ENCODE results near the gene PTEN.
A peak's percentile ranks its signal among the peaks of the same experiment; 100 is the strongest.
"Not testable (repeated sequence)": the region's sequence is repeated elsewhere in the genome, so short reads cannot be mapped to it uniquely, and the experiment has no call there.

The PTEN gene

DNA sequence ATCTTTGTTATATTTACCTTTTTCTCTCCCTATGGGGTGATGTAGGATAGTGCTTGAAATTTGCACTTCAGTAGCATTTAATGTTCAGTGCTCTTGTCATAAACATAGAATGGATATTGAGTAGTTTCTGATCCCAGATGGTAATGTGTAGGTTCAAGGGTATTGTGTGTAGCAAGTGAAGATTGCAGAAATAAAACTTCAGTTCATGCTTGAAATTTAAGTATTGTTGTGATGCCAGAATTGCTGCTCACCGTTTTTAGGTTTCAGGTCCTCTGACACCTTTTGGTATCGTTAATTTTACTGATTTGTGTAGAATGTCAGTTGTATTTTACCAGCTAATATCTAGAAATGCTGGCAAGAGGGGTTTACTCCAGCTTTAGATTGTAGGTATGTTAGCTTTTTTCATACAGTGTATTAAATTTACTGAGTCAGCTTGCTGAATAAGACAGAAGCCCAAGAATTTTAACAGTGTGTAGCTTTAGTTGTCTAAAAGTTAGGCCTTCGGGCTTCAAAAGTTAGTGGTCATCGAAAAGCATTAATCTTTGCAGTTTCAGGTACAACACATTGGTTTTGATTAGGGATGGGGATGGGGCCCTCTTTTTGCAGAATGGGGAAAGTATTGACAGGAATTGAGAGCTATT lies 1.9 kb downstream of the PTEN start:
- Histone ChIP-seq H3K36me3 (ENCODE audit: control insufficient read depth, insufficient read depth, low read length) (no peaks in the 10 kb centered on the region), H3K4me1 (ENCODE audit: control insufficient read depth, insufficient read depth, low read length) (peaks cover 18% of the 10 kb centered on the region), H3K9me3 (ENCODE audit: control insufficient read depth, low read length) (no peaks in the 10 kb centered on the region), H3K27me3 (ENCODE audit: control insufficient read depth, insufficient read depth, low read length) (no peaks in the 10 kb centered on the region), H3K9ac (ENCODE audit: low read length) (peak overlapping the region; percentile 90), H3K4me3 (ENCODE audit: low read length) (peak overlapping the region; percentile 60)

GRCh38 chr10:87866412-87866974 lies 3.1 kb downstream of the PTEN start:
- Histone ChIP-seq H3K4me3 (ENCODE audit: low read length) (no peak overlapping the region), H3K9ac (ENCODE audit: low read length) (peak overlapping the region; percentile 90), H3K36me3 (ENCODE audit: control insufficient read depth, insufficient read depth, low read length) (no peaks in the 10 kb centered on the region), H3K27me3 (ENCODE audit: control insufficient read depth, insufficient read depth, low read length) (no peaks in the 10 kb centered on the region), H3K4me1 (ENCODE audit: control insufficient read depth, insufficient read depth, low read length) (peaks cover 7% of the 10 kb centered on the region), H3K9me3 (ENCODE audit: control insufficient read depth, low read length) (no peaks in the 10 kb centered on the region)

- peaks cover 4% of the 10 kb centered on the region for H3K4me1 ChIP-seq (ENCODE audit: control insufficient read depth, insufficient read depth, low read length)
- H3K4me3 ChIP-seq (ENCODE audit: low read length) = no peak overlapping the region
- H3K36me3 ChIP-seq (ENCODE audit: control insufficient read depth, insufficient read depth, low read length) = no peaks in the 10 kb centered on the region
- peak overlapping the region; percentile 90 for H3K9ac ChIP-seq (ENCODE audit: low read length)
- no peaks in the 10 kb centered on the region for H3K27me3 ChIP-seq (ENCODE audit: control insufficient read depth, insufficient read depth, low read length)
- no peaks in the 10 kb centered on the region for H3K9me3 ChIP-seq (ENCODE audit: control insufficient read depth, low read length)
Measured at GRCh38 chr10:87867453-87867852, 4.0 kb downstream of the PTEN start.

- Histone ChIP-seq H3K4me1 (ENCODE audit: control insufficient read depth, insufficient read depth, low read length) (peaks cover 4% of the 10 kb centered on the region), H3K36me3 (ENCODE audit: control insufficient read depth, insufficient read depth, low read length) (no peaks in the 10 kb centered on the region), H3K9ac (ENCODE audit: low read length) (no peak overlapping the region), H3K27me3 (ENCODE audit: control insufficient read depth, insufficient read depth, low read length) (no peaks in the 10 kb centered on the region), H3K9me3 (ENCODE audit: control insufficient read depth, low read length) (no peaks in the 10 kb centered on the region), H3K4me3 (ENCODE audit: low read length) (no peak overlapping the region)
Measured at GRCh38 chr10:87868277-87868676, 4.9 kb downstream of the PTEN start.

GRCh38 chr10:87869139-87869538 lies 5.7 kb downstream of the PTEN start:
- H3K4me3 ChIP-seq (ENCODE audit: low read length); H3K9me3 ChIP-seq (ENCODE audit: control insufficient read depth, low read length); H3K36me3 ChIP-seq (ENCODE audit: control insufficient read depth, insufficient read depth, low read length); H3K9ac ChIP-seq (ENCODE audit: low read length); H3K4me1 ChIP-seq (ENCODE audit: control insufficient read depth, insufficient read depth, low read length); H3K27me3 ChIP-seq (ENCODE audit: control insufficient read depth, insufficient read depth, low read length): not testable (repeated sequence)

DNA sequence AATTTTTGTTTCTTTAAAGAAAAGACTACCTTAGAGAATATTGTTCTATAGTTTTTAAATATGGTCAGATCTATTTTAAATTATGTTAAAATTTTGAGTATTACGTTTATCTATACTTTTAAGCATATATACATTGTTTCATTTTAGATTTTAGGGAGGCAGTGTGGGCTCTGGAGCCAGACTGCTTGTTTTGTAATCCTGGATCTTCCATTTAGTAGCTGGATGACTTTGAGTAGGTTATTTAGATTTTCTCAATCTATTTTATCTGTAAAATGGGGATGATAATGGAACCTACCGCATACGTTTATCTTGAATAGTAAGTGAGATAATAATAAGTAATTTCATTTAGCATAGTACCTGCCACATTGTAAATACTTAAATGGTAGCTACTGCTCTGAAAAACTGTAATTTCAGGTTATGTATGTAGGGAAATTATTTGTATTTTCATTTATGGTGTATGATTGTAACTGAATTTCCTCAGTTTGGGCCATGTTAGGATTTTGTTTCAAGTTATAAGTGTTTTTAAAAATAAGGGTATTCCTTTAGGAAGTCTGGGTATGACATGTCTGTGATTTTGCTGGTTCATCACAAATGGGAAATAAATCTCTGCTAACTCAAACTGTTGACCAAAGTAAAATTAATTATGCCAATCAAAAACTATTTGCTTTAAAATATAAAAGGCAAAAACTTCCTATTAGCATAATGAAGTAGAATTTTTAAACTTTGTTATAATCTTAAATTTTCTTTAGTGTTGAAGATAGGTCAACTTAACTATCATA lies 6.5 kb downstream of the PTEN start:
- Histone ChIP-seq H3K9ac (ENCODE audit: low read length) (no peak overlapping the region), H3K36me3 (ENCODE audit: control insufficient read depth, insufficient read depth, low read length) (no peaks in the 10 kb centered on the region), H3K4me3 (ENCODE audit: low read length) (no peak overlapping the region), H3K9me3 (ENCODE audit: control insufficient read depth, low read length) (no peaks in the 10 kb centered on the region), H3K4me1 (ENCODE audit: control insufficient read depth, insufficient read depth, low read length) (peaks cover 4% of the 10 kb centered on the region), H3K27me3 (ENCODE audit: control insufficient read depth, insufficient read depth, low read length) (no peaks in the 10 kb centered on the region)

DNA sequence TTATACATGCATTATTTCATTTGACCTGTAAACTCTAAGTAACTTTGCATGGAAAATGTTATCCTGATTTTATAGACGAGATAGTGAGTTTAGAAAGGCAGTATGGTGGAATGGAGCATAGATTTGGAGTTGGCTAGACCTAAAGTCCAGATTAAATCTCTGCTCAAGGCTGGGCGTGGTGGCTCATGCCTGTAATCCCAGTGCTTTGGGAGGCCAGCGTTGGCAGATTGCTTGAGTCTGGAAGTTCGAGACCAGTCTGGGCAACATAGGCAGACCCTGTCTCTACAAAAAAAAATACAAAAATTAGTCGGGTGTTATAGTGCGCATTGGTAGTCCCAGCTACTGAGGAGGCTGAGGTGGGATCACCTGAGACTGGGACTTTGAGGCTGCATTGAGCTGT lies 9.4 kb downstream of the PTEN start:
- Histone ChIP-seq H3K36me3 (ENCODE audit: control insufficient read depth, insufficient read depth, low read length) (no peaks in the 10 kb centered on the region), H3K27me3 (ENCODE audit: control insufficient read depth, insufficient read depth, low read length) (no peaks in the 10 kb centered on the region), H3K9ac (ENCODE audit: low read length) (no peak overlapping the region), H3K4me1 (ENCODE audit: control insufficient read depth, insufficient read depth, low read length) (peaks cover 4% of the 10 kb centered on the region), H3K9me3 (ENCODE audit: control insufficient read depth, low read length) (no peaks in the 10 kb centered on the region), H3K4me3 (ENCODE audit: low read length) (no peak overlapping the region)

DNA sequence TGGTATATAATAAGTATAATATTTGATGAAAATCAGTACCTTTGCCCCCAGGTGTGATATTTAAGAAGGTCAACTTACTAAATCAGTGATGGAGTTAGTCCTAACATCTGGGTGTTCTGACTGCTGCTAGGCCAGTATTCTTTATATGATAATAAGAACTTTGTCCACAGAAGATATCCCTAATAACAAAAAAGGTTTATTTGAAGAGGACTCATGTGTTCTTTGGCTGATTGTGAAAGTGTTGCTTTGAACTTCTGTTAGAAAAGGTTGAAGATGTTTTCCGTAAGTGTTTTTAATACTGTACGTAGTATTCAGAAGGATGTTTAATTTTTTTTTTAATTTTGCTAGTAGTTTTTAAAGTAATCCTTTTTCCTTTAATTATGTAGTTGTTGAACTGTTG lies 10.2 kb downstream of the PTEN start:
- no peaks in the 10 kb centered on the region for H3K27me3 ChIP-seq (ENCODE audit: control insufficient read depth, insufficient read depth, low read length)
- no peak overlapping the region for H3K4me3 ChIP-seq (ENCODE audit: low read length)
- H3K4me1 ChIP-seq (ENCODE audit: control insufficient read depth, insufficient read depth, low read length) = peaks cover 4% of the 10 kb centered on the region
- H3K9me3 ChIP-seq (ENCODE audit: control insufficient read depth, low read length) = no peaks in the 10 kb centered on the region
- no peak overlapping the region for H3K9ac ChIP-seq (ENCODE audit: low read length)
- H3K36me3 ChIP-seq (ENCODE audit: control insufficient read depth, insufficient read depth, low read length) = no peaks in the 10 kb centered on the region

- no peak overlapping the region for H3K9ac ChIP-seq (ENCODE audit: low read length)
- H3K9me3 ChIP-seq (ENCODE audit: control insufficient read depth, low read length) = no peaks in the 10 kb centered on the region
- H3K36me3 ChIP-seq (ENCODE audit: control insufficient read depth, insufficient read depth, low read length) = no peaks in the 10 kb centered on the region
- no peaks in the 10 kb centered on the region for H3K4me1 ChIP-seq (ENCODE audit: control insufficient read depth, insufficient read depth, low read length)
- H3K4me3 ChIP-seq (ENCODE audit: low read length) = no peak overlapping the region
- no peaks in the 10 kb centered on the region for H3K27me3 ChIP-seq (ENCODE audit: control insufficient read depth, insufficient read depth, low read length)
Measured at GRCh38 chr10:87875929-87876571, 12.6 kb downstream of the PTEN start.

GRCh38 chr10:87878664-87879459 lies 15.4 kb downstream of the PTEN start:
- H3K9ac ChIP-seq (ENCODE audit: low read length) = no peak overlapping the region
- H3K4me1 ChIP-seq (ENCODE audit: control insufficient read depth, insufficient read depth, low read length) = no peaks in the 10 kb centered on the region
- no peaks in the 10 kb centered on the region for H3K36me3 ChIP-seq (ENCODE audit: control insufficient read depth, insufficient read depth, low read length)
- H3K9me3 ChIP-seq (ENCODE audit: control insufficient read depth, low read length) = no peaks in the 10 kb centered on the region
- no peaks in the 10 kb centered on the region for H3K27me3 ChIP-seq (ENCODE audit: control insufficient read depth, insufficient read depth, low read length)
- no peak overlapping the region for H3K4me3 ChIP-seq (ENCODE audit: low read length)

DNA sequence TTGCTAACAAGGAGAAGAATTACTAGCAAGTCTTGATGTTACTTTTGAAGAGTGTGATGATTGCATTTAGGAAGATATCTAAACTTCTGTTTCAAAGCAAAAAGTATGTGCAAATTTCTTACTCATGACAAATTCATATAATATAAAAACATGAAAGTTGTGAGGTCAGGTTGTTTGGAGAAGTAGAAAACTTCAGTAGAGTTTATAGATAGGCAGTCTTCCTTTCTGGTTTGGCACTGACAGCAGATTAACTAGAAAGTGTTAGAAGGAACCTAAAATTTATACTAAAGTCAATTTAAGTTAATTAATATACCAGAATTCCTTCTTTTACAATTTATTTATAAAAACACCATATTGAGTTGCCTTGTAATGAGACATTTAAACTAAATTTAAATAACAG lies 16.9 kb downstream of the PTEN start:
- H3K36me3 ChIP-seq (ENCODE audit: control insufficient read depth, insufficient read depth, low read length) = no peaks in the 10 kb centered on the region
- H3K27me3 ChIP-seq (ENCODE audit: control insufficient read depth, insufficient read depth, low read length) = no peaks in the 10 kb centered on the region
- no peaks in the 10 kb centered on the region for H3K4me1 ChIP-seq (ENCODE audit: control insufficient read depth, insufficient read depth, low read length)
- no peaks in the 10 kb centered on the region for H3K9me3 ChIP-seq (ENCODE audit: control insufficient read depth, low read length)
- H3K4me3 ChIP-seq (ENCODE audit: low read length) = no peak overlapping the region
- H3K9ac ChIP-seq (ENCODE audit: low read length) = no peak overlapping the region

Measured in mucosa of stomach (tissue), 1 donor.